Endothelial cell of umbilical vein (primary cell): ENCODE results near the gene WDR18. TPM values are rescaled to one million over a fixed set of nuclear protein-coding genes. Genes with fewer than 3 reads are reported as not detected.
A peak's percentile ranks its signal among the peaks of the same experiment; 100 is the strongest.
"Not testable (repeated sequence)": the region's sequence is repeated elsewhere in the genome, so short reads cannot be mapped to it uniquely, and the experiment has no call there.

Source experiments
- BruUV-seq: library from RNA; stranded (reverse); fragments of 400-500 nt; replicated peaks from 2 replicates; lab custom pipeline; 2021; lab: Mats Ljungman, UMichigan
- CTCF ChIA-PET: fragments of 300-600, 350-600 bp; sonication (Branson Sonifier 250); formaldehyde crosslinking; loops from one replicate; lab custom pipeline; 2021; ENCODE audit warnings: antibody characterized with exemption, inconsistent platforms; lab: Charles Lee
- POLR2A ChIA-PET: fragments of 300-600, 350-600 bp; sonication (Branson Sonifier 250); formaldehyde crosslinking; loops from one replicate; lab custom pipeline; 2021; ENCODE audit warnings: antibody characterized with exemption, inconsistent platforms; lab: Charles Lee
- DNase-seq: peaks from one replicate; pipeline ENCODE4 v3.0.0-alpha.2; 2011; ENCODE audit warnings: low read depth, low spot score
- FAIRE-seq: peaks from 2 replicates; lab custom pipeline; 2011; peaks lifted over from hg19 to GRCh38; lab: Jason Lieb, UNC
- H2AFZ ChIP-seq: 2 replicates; pipeline ENCODE4 v1.6.0; 2012; ENCODE audit warnings: low read depth, low read length, control low read depth, inconsistent platforms
- H3K27ac ChIP-seq: 2 replicates; pipeline ENCODE4 v1.5.1; 2011; ENCODE audit warnings: low read depth, mild to moderate bottlenecking, control low read depth, low read length, moderate library complexity; ENCODE audit not compliant: insufficient read depth
- H3K27me3 ChIP-seq, 2 experiments: 2 replicates each; pipeline versions ENCODE4 v1.6.0 to v1.6.1; 2011; ENCODE audit warnings: low read length in 2 of 2, mixed read lengths in 1 of 2; ENCODE audit not compliant: control insufficient read depth in 2 of 2, insufficient read depth in 2 of 2
- H3K36me3 ChIP-seq, 2 experiments: 2 replicates in 1 of 2; 3 replicates in 1 of 2; pipeline ENCODE4 v1.5.1; 2011; ENCODE audit warnings: low read length in 2 of 2, mild to moderate bottlenecking in 1 of 2, moderate library complexity in 1 of 2; ENCODE audit not compliant: control insufficient read depth in 2 of 2, insufficient read depth in 2 of 2; ENCODE audit errors: extremely low read depth in 1 of 2
- H3K4me1 ChIP-seq: 3 replicates; pipeline ENCODE4 v1.5.1; 2011; ENCODE audit warnings: mild to moderate bottlenecking, low read length; ENCODE audit not compliant: control insufficient read depth, insufficient read depth; ENCODE audit errors: extremely low read depth
- H3K4me2 ChIP-seq: 2 replicates; pipeline ENCODE4 v1.6.1; 2011; ENCODE audit warnings: low read length, control low read depth, mixed read lengths; ENCODE audit not compliant: insufficient read depth
- H3K4me3 ChIP-seq, 3 experiments: fragments of 200-600 bp in 1 of 3; sonication (generic), shearing (Covaris generic) in 1 of 3; replicated peaks in 1 of 3; 2 replicates each; pipeline ENCODE4 v1.5.1; 2011 to 2016; ENCODE audit warnings: control low read depth in 3 of 3, low read length in 3 of 3, mild to moderate bottlenecking in 2 of 3, inconsistent platforms in 1 of 3, low read depth in 1 of 3, moderate library complexity in 1 of 3; ENCODE audit not compliant: insufficient read depth in 1 of 3
- H3K79me2 ChIP-seq: 2 replicates; pipeline ENCODE4 v1.6.0; 2012; ENCODE audit warnings: low read length, inconsistent platforms; ENCODE audit not compliant: control insufficient read depth, insufficient read depth
- H3K9ac ChIP-seq: replicated peaks from 2 replicates; pipeline ENCODE3; 2011; ENCODE audit warnings: low read length, control low read depth; ENCODE audit not compliant: insufficient read depth; ENCODE audit errors: extremely low read depth
- H3K9me1 ChIP-seq: replicated peaks from 3 replicates; pipeline ENCODE4 v1.6.0; 2011; ENCODE audit warnings: mild to moderate bottlenecking, low read length; ENCODE audit not compliant: control insufficient read depth, insufficient read depth; ENCODE audit errors: extremely low read depth
- H3K9me3 ChIP-seq: replicated peaks from 2 replicates; pipeline ENCODE4 v1.5.1; 2012; ENCODE audit warnings: low read length, inconsistent platforms; ENCODE audit not compliant: control insufficient read depth, insufficient read depth
- H4K20me1 ChIP-seq: replicated peaks from 2 replicates; pipeline ENCODE3; 2011; ENCODE audit warnings: mild to moderate bottlenecking, low read length; ENCODE audit not compliant: control insufficient read depth, insufficient read depth; ENCODE audit errors: extremely low read depth
- CTCF ChIP-seq, 2 donors: IDR thresholded peaks; 1 replicate in 1 of 2; 2 replicates in 1 of 2; pipeline ENCODE4 v1.5.1; 2011; ENCODE audit warnings: low read length in 2 of 2, mild to moderate bottlenecking in 2 of 2, moderate library complexity in 2 of 2, control low read depth in 1 of 2, inconsistent platforms in 1 of 2, low read depth in 1 of 2; ENCODE audit not compliant: insufficient read depth in 1 of 2; ENCODE audit errors: extremely low read depth in 1 of 2
- EZH2 ChIP-seq: IDR thresholded peaks from 2 replicates; pipeline ENCODE4 v1.6.1; 2012; ENCODE audit warnings: borderline replicate concordance, low read depth, mild to moderate bottlenecking, moderate library complexity, low read length, inconsistent platforms; ENCODE audit not compliant: severe bottlenecking
- POLR2AphosphoS5 ChIP-seq: IDR thresholded peaks from 2 replicates; pipeline ENCODE4 v1.6.1; 2012; ENCODE audit warnings: low read depth, mild to moderate bottlenecking, control low read depth, low read length, moderate library complexity; ENCODE audit not compliant: insufficient read depth
- dilution Hi-C: fragments of 300-500 bp; cut with MboI; formaldehyde crosslinking; loops from one replicate; pipeline ENCODE4 v1.15.0; 2019; ENCODE audit warnings: low sequenced_read_pairs; ENCODE audit not compliant: extremely low pct_ligation_motif_present
- intact Hi-C: fragments of 100-400 bp; cut with micrococcal nuclease; formaldehyde crosslinking; loops from one replicate; pipeline ENCODE4 v1.10.0; 2022
- polyA plus RNA-seq, 4 experiments: library from polyadenylated mRNA; depleted of rRNA in 3 of 4; stranded (reverse) in 3 of 4; unstranded in 1 of 4; fragments of >200 nt; gene quantifications; 2 replicates each; pipeline versions ENCODE4 v1.2.1 to v1.2.3, GENCODE V29; 2011 to 2012; ENCODE audit warnings: missing spikeins in 1 of 4
- total RNA-seq: library from RNA; stranded (reverse); gene quantifications from 2 replicates; pipeline ENCODE4 v1.2.3, GENCODE V29; 2021

Gene WDR18
- total and polyA plus RNA-seq, 2 donors (not counting 3 experiments of a cell fraction or from before 2014, with no cell fraction given): 54.8 to 102 TPM

- BruUV-seq: no TSS peak
- Histone ChIP-seq H3K4me3 (peak within 1 kb of the TSS; percentile 80 to 90 (median 88)), H2AFZ (peak within 1 kb of the TSS; percentile 49), H3K9me3 (no peaks in the 10 kb centered on the region), H3K9me1 (no peaks in the 10 kb centered on the region), H4K20me1 (no peaks in the 10 kb centered on the region), H3K27ac (peak within 1 kb of the TSS; percentile 95), H3K36me3 (no peaks in the 10 kb centered on the region), H3K27me3 (no peaks in the 10 kb centered on the region), H3K9ac (peak within 1 kb of the TSS; percentile 93), H3K79me2 (peaks cover 50% of the 10 kb centered on the region), H3K4me2 (peak within 1 kb of the TSS; percentile 86), H3K4me1 (peaks cover 40% of the 10 kb centered on the region)
- ChIA-PET POLR2A (interaction anchor here (0.6 to 0.8 kb wide), 2 partner anchors 11 to 237 kb away, joined by 3 to 4 read pairs; no protein-coding TSS in a partner anchor), CTCF (interaction anchor here (1.0 kb wide), 2 partner anchors 19 to 20 kb away, joined by 3 to 4 read pairs; partner anchors contain the start of gene ABCA7)
- peak; percentile 97 for DNase-seq
- TF ChIP-seq EZH2: no peak
- peak; percentile 69 for TF ChIP-seq POLR2AphosphoS5
- no peak for TF ChIP-seq CTCF (IDR thresholded peaks at IDR 0.05; ENCODE audit: extremely low read depth in 1 of 2, insufficient read depth in 1 of 2, low read depth in 1 of 2, low read length in 2 of 2)
- intact Hi-C loops (loop anchor here (1.0 to 5.0 kb wide), 4 partner anchors 20 to 161 kb away; partner anchors contain the start of genes GRIN3B and WDR18), dilution Hi-C loops (no loop called here)
- no peak for FAIRE-seq
Measured at GRCh38 chr19:1020868-1021425, 36.8 kb downstream of the WDR18 start, which contains the start of gene TMEM259. Gene TMEM259, minus strand, starts transcription at chr19:1021123. Its CDS starts 127 bp downstream, at chr19:1020996.

GRCh38 chr19:1023883-1024188 is 39.7 kb downstream of the WDR18 start:
- H3K9me1 ChIP-seq, H3K4me3 ChIP-seq, DNase-seq, dilution Hi-C loops, H3K4me2 ChIP-seq, H3K27me3 ChIP-seq, H3K9ac ChIP-seq, H4K20me1 ChIP-seq, BruUV-seq, H3K36me3 ChIP-seq, FAIRE-seq, CTCF ChIA-PET, POLR2A ChIA-PET, H3K27ac ChIP-seq, H2AFZ ChIP-seq, H3K9me3 ChIP-seq: not testable (repeated sequence)
- peaks cover 42% of the 10 kb centered on the region for H3K79me2 ChIP-seq
- intact Hi-C loops: loop anchor here (5.0 kb wide), 1 partner anchor 158 kb away; no protein-coding TSS in a partner anchor
- peaks cover 20% of the 10 kb centered on the region for H3K4me1 ChIP-seq

- FAIRE-seq, DNase-seq, intact Hi-C loops, BruUV-seq, H3K4me3 ChIP-seq, H3K9me1 ChIP-seq, H3K9me3 ChIP-seq, H3K4me2 ChIP-seq, H4K20me1 ChIP-seq, H3K27me3 ChIP-seq, CTCF ChIA-PET, H2AFZ ChIP-seq, H3K9ac ChIP-seq, H3K27ac ChIP-seq, dilution Hi-C loops, H3K36me3 ChIP-seq: not testable (repeated sequence)
- POLR2A ChIA-PET: interaction anchor here (1.5 to 5.7 kb wide), 2 partner anchors 8 to 14 kb away, joined by 4 to 36 read pairs; partner anchors contain the start of gene ABCA7
- Histone ChIP-seq H3K79me2 (peaks cover 41% of the 10 kb centered on the region), H3K4me1 (peaks cover 12% of the 10 kb centered on the region)
Measured at GRCh38 chr19:1025080-1025479, 40.9 kb downstream of the WDR18 start.
